Measurements from ENCODE around the gene CYSLTR2.

- no peak for TF ChIP-seq EP300 (IDR thresholded peaks at IDR 0.05; ENCODE audit: borderline replicate concordance)
- no peak for TF ChIP-seq MAX (IDR thresholded peaks at IDR 0.05)
- TF ChIP-seq CREB1 (IDR thresholded peaks at IDR 0.05; ENCODE audit: low read depth) = no peak
- no peak for TF ChIP-seq REST (IDR thresholded peaks at IDR 0.05; ENCODE audit: low read depth)
- no peak for TF ChIP-seq TCF12 (IDR thresholded peaks at IDR 0.05; ENCODE audit: low read depth)
- no peak for TF ChIP-seq YY1 (IDR thresholded peaks at IDR 0.05; ENCODE audit: low read depth)
- no peak for TF ChIP-seq RAD21 (IDR thresholded peaks at IDR 0.05; ENCODE audit: low read depth)
- no peak for TF ChIP-seq FOXM1 (IDR thresholded peaks at IDR 0.05; ENCODE audit: borderline replicate concordance, low read depth)
- no peak for TF ChIP-seq TAF1 (IDR thresholded peaks at IDR 0.05; ENCODE audit: low read depth)
- no peak for TF ChIP-seq CEBPB (IDR thresholded peaks at IDR 0.05)
- TF ChIP-seq TEAD4 (IDR thresholded peaks at IDR 0.05) = no peak
- no peak for TF ChIP-seq ZBTB7A (IDR thresholded peaks at IDR 0.05; ENCODE audit: low read depth)
Observed at GRCh38 chr13:48712141-48712540, 58.4 kb downstream of the CYSLTR2 start.
